Measurements from ENCODE around the gene TMEM91.

Gene TMEM91

GRCh38 chr19:41376241-41376997, at the start of gene TMEM91:
TSS of gene TMEM91 (plus strand) at chr19:41376533. CDS start at chr19:41378310, 1,777 bp downstream.
- Histone ChIP-seq H3K4me3 (ENCODE audit: low read depth, low read length) (peak within 1 kb of the TSS; percentile 81), H3K4me1 (ENCODE audit: control insufficient read depth, insufficient read depth, low read length) (peaks cover 2% of the 10 kb centered on the region), H3K36me3 (ENCODE audit: control insufficient read depth, insufficient read depth, low read length) (no peaks in the 10 kb centered on the region), H3K9ac (ENCODE audit: low read depth, low read length) (peak within 1 kb of the TSS; percentile 38), H3K27me3 (ENCODE audit: control insufficient read depth, insufficient read depth, low read length) (peaks cover 5% of the 10 kb centered on the region), H3K9me3 (ENCODE audit: control insufficient read depth, insufficient read depth, low read length) (no peaks in the 10 kb centered on the region)

- Histone ChIP-seq H3K27me3 (ENCODE audit: control insufficient read depth, insufficient read depth, low read length) (no peaks in the 10 kb centered on the region), H3K36me3 (ENCODE audit: control insufficient read depth, insufficient read depth, low read length) (peaks cover 9% of the 10 kb centered on the region), H3K4me1 (ENCODE audit: control insufficient read depth, insufficient read depth, low read length) (peaks cover 31% of the 10 kb centered on the region), H3K4me3 (ENCODE audit: low read depth, low read length) (no peak overlapping the region), H3K9me3 (ENCODE audit: control insufficient read depth, insufficient read depth, low read length) (no peaks in the 10 kb centered on the region), H3K9ac (ENCODE audit: low read depth, low read length) (no peak overlapping the region)
These were observed 49.2 kb upstream of the TMEM91 start for GRCh38 chr19:41327076-41327575.

- Histone ChIP-seq H3K36me3 (ENCODE audit: control insufficient read depth, insufficient read depth, low read length) (peaks cover 4% of the 10 kb centered on the region), H3K27me3 (ENCODE audit: control insufficient read depth, insufficient read depth, low read length) (peaks cover 2% of the 10 kb centered on the region), H3K9ac (ENCODE audit: low read depth, low read length) (peak overlapping the region; percentile 54), H3K9me3 (ENCODE audit: control insufficient read depth, insufficient read depth, low read length) (no peaks in the 10 kb centered on the region), H3K4me3 (ENCODE audit: low read depth, low read length) (peak overlapping the region; percentile 13), H3K4me1 (ENCODE audit: control insufficient read depth, insufficient read depth, low read length) (peaks cover 31% of the 10 kb centered on the region)
These were observed 48.7 kb upstream of the TMEM91 start for GRCh38 chr19:41327576-41328156.

- Histone ChIP-seq H3K4me3 (ENCODE audit: low read depth, low read length) (peak overlapping the region; percentile 13), H3K4me1 (ENCODE audit: control insufficient read depth, insufficient read depth, low read length) (peaks cover 24% of the 10 kb centered on the region), H3K9ac (ENCODE audit: low read depth, low read length) (no peak overlapping the region), H3K36me3 (ENCODE audit: control insufficient read depth, insufficient read depth, low read length) (peaks cover 2% of the 10 kb centered on the region), H3K27me3 (ENCODE audit: control insufficient read depth, insufficient read depth, low read length) (peaks cover 2% of the 10 kb centered on the region), H3K9me3 (ENCODE audit: control insufficient read depth, insufficient read depth, low read length) (no peaks in the 10 kb centered on the region)
These were observed 48.0 kb upstream of the TMEM91 start for GRCh38 chr19:41328157-41328841.

- H3K27me3 ChIP-seq (ENCODE audit: control insufficient read depth, insufficient read depth, low read length), result peaks cover 2% of the 10 kb centered on the region
- no peak overlapping the region for H3K4me3 ChIP-seq (ENCODE audit: low read depth, low read length)
- H3K4me1 ChIP-seq (ENCODE audit: control insufficient read depth, insufficient read depth, low read length), result peaks cover 22% of the 10 kb centered on the region
- no peaks in the 10 kb centered on the region for H3K9me3 ChIP-seq (ENCODE audit: control insufficient read depth, insufficient read depth, low read length)
- peaks cover 2% of the 10 kb centered on the region for H3K36me3 ChIP-seq (ENCODE audit: control insufficient read depth, insufficient read depth, low read length)
- H3K9ac ChIP-seq (ENCODE audit: low read depth, low read length), result no peak overlapping the region
These were observed 47.5 kb upstream of the TMEM91 start for GRCh38 chr19:41328842-41329225.

- H3K9ac ChIP-seq (ENCODE audit: low read depth, low read length), result no peak overlapping the region
- no peak overlapping the region for H3K4me3 ChIP-seq (ENCODE audit: low read depth, low read length)
- no peaks in the 10 kb centered on the region for H3K9me3 ChIP-seq (ENCODE audit: control insufficient read depth, insufficient read depth, low read length)
- peaks cover 2% of the 10 kb centered on the region for H3K36me3 ChIP-seq (ENCODE audit: control insufficient read depth, insufficient read depth, low read length)
- H3K27me3 ChIP-seq (ENCODE audit: control insufficient read depth, insufficient read depth, low read length), result peaks cover 2% of the 10 kb centered on the region
- peaks cover 13% of the 10 kb centered on the region for H3K4me1 ChIP-seq (ENCODE audit: control insufficient read depth, insufficient read depth, low read length)
These were observed 45.9 kb upstream of the TMEM91 start for GRCh38 chr19:41330481-41330880.

GRCh38 chr19:41330946-41331678, 45.2 kb upstream of the TMEM91 start:
- H3K9ac ChIP-seq (ENCODE audit: low read depth, low read length), result no peak overlapping the region
- peaks cover 2% of the 10 kb centered on the region for H3K36me3 ChIP-seq (ENCODE audit: control insufficient read depth, insufficient read depth, low read length)
- peaks cover 11% of the 10 kb centered on the region for H3K4me1 ChIP-seq (ENCODE audit: control insufficient read depth, insufficient read depth, low read length)

GRCh38 chr19:41332000-41332399, 44.3 kb upstream of the TMEM91 start:
- Histone ChIP-seq H3K27me3 (ENCODE audit: control insufficient read depth, insufficient read depth, low read length) (peaks cover 2% of the 10 kb centered on the region), H3K4me1 (ENCODE audit: control insufficient read depth, insufficient read depth, low read length) (peaks cover 8% of the 10 kb centered on the region), H3K4me3 (ENCODE audit: low read depth, low read length) (no peak overlapping the region), H3K9ac (ENCODE audit: low read depth, low read length) (no peak overlapping the region), H3K36me3 (ENCODE audit: control insufficient read depth, insufficient read depth, low read length) (peaks cover 2% of the 10 kb centered on the region), H3K9me3 (ENCODE audit: control insufficient read depth, insufficient read depth, low read length) (no peaks in the 10 kb centered on the region)

More at GRCh38 chr19:41330946-41331678, 45.2 kb upstream of the TMEM91 start:
- Histone ChIP-seq H3K27me3 (ENCODE audit: control insufficient read depth, insufficient read depth, low read length) (peaks cover 2% of the 10 kb centered on the region), H3K4me3 (ENCODE audit: low read depth, low read length) (peak overlapping the region; percentile 26), H3K9me3 (ENCODE audit: control insufficient read depth, insufficient read depth, low read length) (no peaks in the 10 kb centered on the region)

- H3K4me3 ChIP-seq (ENCODE audit: low read depth, low read length), result no peak overlapping the region
- H3K9ac ChIP-seq (ENCODE audit: low read depth, low read length), result no peak overlapping the region
- H3K9me3 ChIP-seq (ENCODE audit: control insufficient read depth, insufficient read depth, low read length), result no peaks in the 10 kb centered on the region
- peaks cover 6% of the 10 kb centered on the region for H3K4me1 ChIP-seq (ENCODE audit: control insufficient read depth, insufficient read depth, low read length)
- peaks cover 2% of the 10 kb centered on the region for H3K36me3 ChIP-seq (ENCODE audit: control insufficient read depth, insufficient read depth, low read length)
- H3K27me3 ChIP-seq (ENCODE audit: control insufficient read depth, insufficient read depth, low read length), result peaks cover 2% of the 10 kb centered on the region
These were observed 43.9 kb upstream of the TMEM91 start for GRCh38 chr19:41332468-41332867.

- peaks cover 2% of the 10 kb centered on the region for H3K36me3 ChIP-seq (ENCODE audit: control insufficient read depth, insufficient read depth, low read length)
- no peaks in the 10 kb centered on the region for H3K9me3 ChIP-seq (ENCODE audit: control insufficient read depth, insufficient read depth, low read length)
- H3K27me3 ChIP-seq (ENCODE audit: control insufficient read depth, insufficient read depth, low read length), result peaks cover 2% of the 10 kb centered on the region
- H3K9ac ChIP-seq (ENCODE audit: low read depth, low read length), result no peak overlapping the region
- H3K4me3 ChIP-seq (ENCODE audit: low read depth, low read length), result no peak overlapping the region
- H3K4me1 ChIP-seq (ENCODE audit: control insufficient read depth, insufficient read depth, low read length), result peaks cover 2% of the 10 kb centered on the region
These were observed 41.5 kb upstream of the TMEM91 start for GRCh38 chr19:41334793-41335192.

GRCh38 chr19:41335467-41335866, 40.9 kb upstream of the TMEM91 start:
- H3K4me1 ChIP-seq (ENCODE audit: control insufficient read depth, insufficient read depth, low read length), result peaks cover 2% of the 10 kb centered on the region
- peaks cover 2% of the 10 kb centered on the region for H3K36me3 ChIP-seq (ENCODE audit: control insufficient read depth, insufficient read depth, low read length)
- peaks cover 2% of the 10 kb centered on the region for H3K27me3 ChIP-seq (ENCODE audit: control insufficient read depth, insufficient read depth, low read length)
- H3K4me3 ChIP-seq (ENCODE audit: low read depth, low read length), result no peak overlapping the region
- no peak overlapping the region for H3K9ac ChIP-seq (ENCODE audit: low read depth, low read length)
- no peaks in the 10 kb centered on the region for H3K9me3 ChIP-seq (ENCODE audit: control insufficient read depth, insufficient read depth, low read length)
